HepG2 (cell line): ENCODE results near the gene ZNRF4. TPM values are rescaled to one million over a fixed set of nuclear protein-coding genes. Genes with fewer than 3 reads are reported as not detected.

Experiments
- ATAC-seq: fragments of 200-7000 bp; cut with Tn5 transposase; 3 replicates; pipeline ENCODE4 v1.9.1; 2020; ENCODE audit warnings: mild to moderate bottlenecking, moderate library complexity
- BruUV-seq: library from RNA; stranded (reverse); fragments of 400-500 nt; replicated peaks from 2 replicates; lab custom pipeline; 2021; lab: Mats Ljungman, UMichigan
- CTCF ChIA-PET: fragments of 300-600 bp; formaldehyde crosslinking; extraction: SDS; loops from one replicate; lab custom pipeline; 2021; ENCODE audit warnings: low total read pairs, inconsistent platforms, low intra/inter-chr PET ratio; lab: Yijun Ruan, JAX
- POLR2A ChIA-PET: fragments of 350-600 bp; sonication (Branson Sonifier 250); formaldehyde crosslinking; loops from one replicate; lab custom pipeline; 2020; ENCODE audit warnings: antibody characterized with exemption, inconsistent platforms; lab: Yijun Ruan, JAX
- DNase-seq: peaks from one replicate; pipeline ENCODE4 v3.0.0-alpha.2; 2015; ENCODE audit warnings: low spot score
- FAIRE-seq: peaks from 3 replicates; lab custom pipeline; 2011; peaks lifted over from hg19 to GRCh38; lab: Jason Lieb, UNC
- H2AFZ ChIP-seq: one replicate; pipeline ENCODE4 v1.6.1; 2011; ENCODE audit warnings: low read length, inconsistent platforms
- H3K27ac ChIP-seq: fragments of 300-600 bp; 3 replicates; pipeline ENCODE4 v1.8.0; 2011; ENCODE audit warnings: mixed run types, mild to moderate bottlenecking, mixed read lengths, low read length, inconsistent platforms; ENCODE audit not compliant: insufficient read depth; ENCODE audit errors: extremely low read length
- H3K27me3 ChIP-seq, 2 experiments: fragments of 200-600 bp in 1 of 2; 2 replicates in 1 of 2; 3 replicates in 1 of 2; pipeline versions ENCODE4 v1.6.0 to v1.8.0; 2011; ENCODE audit warnings: low read length in 2 of 2, mild to moderate bottlenecking in 2 of 2, moderate library complexity in 2 of 2, inconsistent platforms in 1 of 2; ENCODE audit not compliant: insufficient read depth in 2 of 2, control insufficient read depth in 1 of 2
- H3K36me3 ChIP-seq, 2 experiments: fragments of 200-600 bp in 1 of 2; replicated peaks in 1 of 2; 2 replicates in 1 of 2; 3 replicates in 1 of 2; pipeline versions ENCODE4 v1.5.1 to v1.8.0; 2011; ENCODE audit warnings: low read length in 2 of 2, inconsistent platforms in 1 of 2; ENCODE audit not compliant: insufficient read depth in 2 of 2, control insufficient read depth in 1 of 2
- H3K4me1 ChIP-seq: 2 replicates; pipeline ENCODE4 v1.5.1; 2012; ENCODE audit warnings: low read length, inconsistent platforms; ENCODE audit not compliant: insufficient read depth
- H3K4me2 ChIP-seq: 2 replicates; pipeline ENCODE4 v1.6.0; 2011; ENCODE audit warnings: low read depth, low read length, inconsistent platforms
- H3K4me3 ChIP-seq, 3 experiments: fragments of 200-600 bp in 1 of 3; sonication (generic), shearing (Covaris generic) in 1 of 3; replicated peaks in 1 of 3; 2 replicates each; pipeline ENCODE4 v1.5.1; 2011 to 2016; ENCODE audit warnings: low read length in 3 of 3, inconsistent platforms in 2 of 3, low read depth in 2 of 3, mild to moderate bottlenecking in 2 of 3, control low read depth in 1 of 3, mixed read lengths in 1 of 3; ENCODE audit not compliant: insufficient read depth in 1 of 3
- H3K79me2 ChIP-seq: one replicate; pipeline ENCODE4 v1.6.1; 2011; ENCODE audit warnings: low read length, inconsistent platforms; ENCODE audit not compliant: insufficient read depth
- H3K9ac ChIP-seq: 2 replicates; pipeline ENCODE4 v1.6.0; 2011; ENCODE audit warnings: mild to moderate bottlenecking, low read depth, low read length, inconsistent platforms; ENCODE audit not compliant: insufficient read depth
- H3K9me3 ChIP-seq: 2 replicates; pipeline ENCODE4 v1.5.1; 2012; ENCODE audit warnings: mild to moderate bottlenecking, low read length
- H4K20me1 ChIP-seq: 2 replicates; pipeline ENCODE4 v1.6.0; 2011; ENCODE audit warnings: inconsistent platforms, mild to moderate bottlenecking, low read length, moderate library complexity; ENCODE audit not compliant: insufficient read depth
- ARID2 ChIP-seq: sonication (generic); formaldehyde crosslinking; IDR thresholded peaks from 2 replicates; pipeline ENCODE4 v1.8.1; 2022; ENCODE audit warnings: mild to moderate bottlenecking, missing genetic modification reagents, borderline replicate concordance
- CENPT ChIP-seq: sonication (generic); formaldehyde crosslinking; IDR thresholded peaks from 2 replicates; pipeline ENCODE4 v1.8.0; 2022; ENCODE audit warnings: low read depth, mild to moderate bottlenecking, moderate library complexity, missing genetic modification reagents
- MTA1 ChIP-seq: sonication (generic); formaldehyde crosslinking; IDR thresholded peaks from 2 replicates; pipeline ENCODE4 v1.4.0; 2020; ENCODE audit warnings: missing genetic modification reagents, mild to moderate bottlenecking, borderline replicate concordance
- PHF20 ChIP-seq: sonication (generic); formaldehyde crosslinking; IDR thresholded peaks from 2 replicates; pipeline ENCODE4 v1.5.0; 2020; ENCODE audit warnings: mild to moderate bottlenecking, missing genetic modification reagents
- PHF5A ChIP-seq: IDR thresholded peaks from one replicate; pipeline ENCODE4 v1.6.1; 2018; ENCODE audit warnings: low read depth, missing genetic modification reagents; ENCODE audit not compliant: unreplicated experiment
- RFX1 ChIP-seq: fragments of 450-650 bp; IDR thresholded peaks from 2 replicates; pipeline ENCODE4 v1.6.1; 2017
- SUZ12 ChIP-seq: fragments of 150-350 bp; IDR thresholded peaks from 2 replicates; pipeline ENCODE4 v1.6.1; 2014; ENCODE audit warnings: low read depth, low read length
- ZBTB21 ChIP-seq: sonication (generic); formaldehyde crosslinking; IDR thresholded peaks from 2 replicates; pipeline ENCODE4 v1.4.0; 2020; ENCODE audit warnings: missing genetic modification reagents
- WGBS: methylation state at CpG from one replicate; pipeline ENCODE4 v1.1.6; 2017; ENCODE audit warnings: low lambda C conversion rate; 5-methylcytosine and 5-hydroxymethylcytosine counted together
- in situ Hi-C: cut with HindIII; loops from 2 replicates; pipeline ENCODE4 v1.10.0; 2017; ENCODE audit warnings: low pct_unique_long_range_greater_than_20kb; ENCODE audit not compliant: extremely low pct_ligation_motif_present
- intact Hi-C: fragments of 100-400 bp; cut with micrococcal nuclease; formaldehyde crosslinking; loops from one replicate; pipeline ENCODE4 v1.10.0; 2022; ENCODE audit not compliant: unreplicated experiment
- polyA plus RNA-seq, 8 experiments: library from polyadenylated mRNA; depleted of rRNA in 3 of 8; stranded (reverse) in 7 of 8; unstranded in 1 of 8; fragments of >200 nt; fragmentation: Illumina TruSeq in 4 of 8; extraction: Trizol in 4 of 8; gene quantifications; 2 replicates each; pipeline versions ENCODE4 v1.2.1 to v1.2.3, GENCODE V29; 2011 to 2016; ENCODE audit warnings: low read depth in 4 of 8, missing spikeins in 1 of 8, mixed read lengths in 1 of 8; ENCODE audit not compliant: insufficient read depth in 1 of 8
- total RNA-seq, 5 experiments: library from RNA; depleted of rRNA; stranded (reverse); fragments of >200 nt; fragmentation: Illumina TruSeq; extraction: Trizol; gene quantifications; 2 replicates each; pipeline ENCODE4 v1.2.3, GENCODE V29; 2016; ENCODE audit warnings: low read depth in 1 of 5
- TF ChIP-seq, protein P1 (sequence below): sonication (generic); formaldehyde crosslinking; IDR thresholded peaks from 2 replicates; pipeline ENCODE4 v1.4.0; 2020; ENCODE audit warnings: low read depth, mild to moderate bottlenecking, missing genetic modification reagents
- TF ChIP-seq, protein P2 (sequence below): sonication (generic); formaldehyde crosslinking; IDR thresholded peaks from 2 replicates; pipeline ENCODE4 v1.4.0; 2020; ENCODE audit warnings: missing genetic modification reagents
- TF ChIP-seq, protein P3 (sequence below): sonication (generic); formaldehyde crosslinking; IDR thresholded peaks from 2 replicates; pipeline ENCODE4 v1.5.0; 2020; ENCODE audit warnings: mild to moderate bottlenecking, missing genetic modification reagents, moderate library complexity

The ZNRF4 gene
- total and polyA plus RNA-seq, 2 of the 13 experiments (the other 11 are each of a cell fraction or from before 2014, with no cell fraction given), result not detected

DNA sequence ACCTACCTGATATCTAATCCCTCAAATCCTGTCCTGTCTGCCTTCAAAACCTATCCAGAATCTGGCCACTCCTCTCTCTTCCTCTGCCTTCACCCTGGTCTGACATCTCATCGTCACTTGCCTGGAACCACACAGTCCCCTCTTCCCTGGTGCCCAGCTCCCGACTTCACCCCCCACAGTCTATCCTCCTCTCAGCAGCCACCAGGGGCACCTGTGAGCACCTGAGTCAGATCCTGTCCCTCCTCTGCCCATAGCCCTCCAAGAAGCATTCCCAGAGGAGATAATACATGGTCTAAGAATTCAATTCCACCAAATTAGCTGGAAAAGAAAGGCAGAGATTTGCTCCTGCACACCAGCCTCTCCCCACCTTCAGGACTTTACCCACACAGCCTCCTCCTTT, 48.9 kb downstream of the ZNRF4 start:
- Histone ChIP-seq H4K20me1 (no peaks in the 10 kb centered on the region), H3K36me3 (no peaks in the 10 kb centered on the region), H3K9me3 (peaks cover 24% of the 10 kb centered on the region), H3K4me1 (no peaks in the 10 kb centered on the region), H3K4me2 (no peak overlapping the region), H2AFZ (no peak overlapping the region), H3K27me3 (no peaks in the 10 kb centered on the region), H3K4me3 (no peak overlapping the region), H3K9ac (no peak overlapping the region), H3K27ac (no peak overlapping the region), H3K79me2 (no peaks in the 10 kb centered on the region)
- DNase-seq, result no peak
- in situ Hi-C loops, result no loop called here
- no TSS peak for BruUV-seq
- POLR2A ChIA-PET, result no interaction called here
- CTCF ChIA-PET, result no interaction called here
- FAIRE-seq, result no peak
- ATAC-seq, result peak; percentile 64
- intact Hi-C loops, result no loop called here
- WGBS, result 68% methylated on average over 2 of the region's 2 CpGs
- TF ChIP-seq PHF5A (CRISPR knock-in tag) (no peak), PHF20 (CRISPR knock-in tag) (no peak), SUZ12 (no peak), RFX1 (no peak), ARID2 (CRISPR knock-in tag) (no peak), ZBTB21 (CRISPR knock-in tag) (no peak), CENPT (no peak), MTA1 (CRISPR knock-in tag) (no peak)
- TF ChIP-seq, protein P1, sequence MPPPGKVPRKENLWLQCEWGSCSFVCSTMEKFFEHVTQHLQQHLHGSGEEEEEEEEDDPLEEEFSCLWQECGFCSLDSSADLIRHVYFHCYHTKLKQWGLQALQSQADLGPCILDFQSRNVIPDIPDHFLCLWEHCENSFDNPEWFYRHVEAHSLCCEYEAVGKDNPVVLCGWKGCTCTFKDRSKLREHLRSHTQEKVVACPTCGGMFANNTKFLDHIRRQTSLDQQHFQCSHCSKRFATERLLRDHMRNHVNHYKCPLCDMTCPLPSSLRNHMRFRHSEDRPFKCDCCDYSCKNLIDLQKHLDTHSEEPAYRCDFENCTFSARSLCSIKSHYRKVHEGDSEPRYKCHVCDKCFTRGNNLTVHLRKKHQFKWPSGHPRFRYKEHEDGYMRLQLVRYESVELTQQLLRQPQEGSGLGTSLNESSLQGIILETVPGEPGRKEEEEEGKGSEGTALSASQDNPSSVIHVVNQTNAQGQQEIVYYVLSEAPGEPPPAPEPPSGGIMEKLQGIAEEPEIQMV (CRISPR knock-in tag), result no peak
- TF ChIP-seq, protein P2, sequence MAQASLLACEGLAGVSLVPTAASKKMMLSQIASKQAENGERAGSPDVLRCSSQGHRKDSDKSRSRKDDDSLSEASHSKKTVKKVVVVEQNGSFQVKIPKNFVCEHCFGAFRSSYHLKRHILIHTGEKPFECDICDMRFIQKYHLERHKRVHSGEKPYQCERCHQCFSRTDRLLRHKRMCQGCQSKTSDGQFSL (CRISPR knock-in tag), result peak; percentile 88
- TF ChIP-seq, protein P3, sequence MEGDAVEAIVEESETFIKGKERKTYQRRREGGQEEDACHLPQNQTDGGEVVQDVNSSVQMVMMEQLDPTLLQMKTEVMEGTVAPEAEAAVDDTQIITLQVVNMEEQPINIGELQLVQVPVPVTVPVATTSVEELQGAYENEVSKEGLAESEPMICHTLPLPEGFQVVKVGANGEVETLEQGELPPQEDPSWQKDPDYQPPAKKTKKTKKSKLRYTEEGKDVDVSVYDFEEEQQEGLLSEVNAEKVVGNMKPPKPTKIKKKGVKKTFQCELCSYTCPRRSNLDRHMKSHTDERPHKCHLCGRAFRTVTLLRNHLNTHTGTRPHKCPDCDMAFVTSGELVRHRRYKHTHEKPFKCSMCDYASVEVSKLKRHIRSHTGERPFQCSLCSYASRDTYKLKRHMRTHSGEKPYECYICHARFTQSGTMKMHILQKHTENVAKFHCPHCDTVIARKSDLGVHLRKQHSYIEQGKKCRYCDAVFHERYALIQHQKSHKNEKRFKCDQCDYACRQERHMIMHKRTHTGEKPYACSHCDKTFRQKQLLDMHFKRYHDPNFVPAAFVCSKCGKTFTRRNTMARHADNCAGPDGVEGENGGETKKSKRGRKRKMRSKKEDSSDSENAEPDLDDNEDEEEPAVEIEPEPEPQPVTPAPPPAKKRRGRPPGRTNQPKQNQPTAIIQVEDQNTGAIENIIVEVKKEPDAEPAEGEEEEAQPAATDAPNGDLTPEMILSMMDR (CRISPR knock-in tag), result peak; percentile 28

Other genes with a start within 250 kb of the ZNRF4 start
- 21.3 and 32.7 TPM in 2 replicates for gene PTPRS, start 114.6 kb upstream of the ZNRF4 start, total RNA-seq (2016; rRNA removed; fragmentation: Illumina TruSeq; extraction: Trizol)
- 43.9 and 63.5 TPM in 2 replicates for gene PTPRS, start 114.6 kb upstream of the ZNRF4 start, polyA plus RNA-seq (2011; rRNA removed)
- 0.04 and 0.33 TPM in 2 replicates for gene TINCR, start 112.5 kb downstream of the ZNRF4 start, total RNA-seq (2016; rRNA removed; fragmentation: Illumina TruSeq; extraction: Trizol)
- gene TINCR, start 112.5 kb downstream of the ZNRF4 start, polyA plus RNA-seq (2011; rRNA removed), result 0.17 and 0.30 TPM in 2 replicates
- gene SAFB2, start 167.4 kb downstream of the ZNRF4 start, total RNA-seq (2016; rRNA removed; fragmentation: Illumina TruSeq; extraction: Trizol), result 22.9 and 31.5 TPM in 2 replicates
- 11.2 and 16.8 TPM in 2 replicates for gene SAFB2, start 167.4 kb downstream of the ZNRF4 start, polyA plus RNA-seq (2011; rRNA removed)
- gene SAFB, start 167.7 kb downstream of the ZNRF4 start, total RNA-seq (2016; rRNA removed; fragmentation: Illumina TruSeq; extraction: Trizol), result 28.4 and 43.4 TPM in 2 replicates
- 21.0 and 27.2 TPM in 2 replicates for gene SAFB, start 167.7 kb downstream of the ZNRF4 start, polyA plus RNA-seq (2011; rRNA removed)
- gene MICOS13, start 225.1 kb downstream of the ZNRF4 start, total RNA-seq (2016; rRNA removed; fragmentation: Illumina TruSeq; extraction: Trizol), result 35.4 and 37.9 TPM in 2 replicates
- gene MICOS13, start 225.1 kb downstream of the ZNRF4 start, polyA plus RNA-seq (2011; rRNA removed), result 28.8 and 40.0 TPM in 2 replicates
- 2.8 TPM in 2 replicates for gene HSD11B1L, start 225.6 kb downstream of the ZNRF4 start, total RNA-seq (2016; rRNA removed; fragmentation: Illumina TruSeq; extraction: Trizol)
- gene HSD11B1L, start 225.6 kb downstream of the ZNRF4 start, polyA plus RNA-seq (2011; rRNA removed), result 3.9 and 4.6 TPM in 2 replicates
- 706 and 763 TPM in 2 replicates for gene RPL36, start 234.9 kb downstream of the ZNRF4 start, total RNA-seq (2016; rRNA removed; fragmentation: Illumina TruSeq; extraction: Trizol)
- 740 and 962 TPM in 2 replicates for gene RPL36, start 234.9 kb downstream of the ZNRF4 start, polyA plus RNA-seq (2011; rRNA removed)